ENCODE results near the gene MPZ.

Gene MPZ

DNA sequence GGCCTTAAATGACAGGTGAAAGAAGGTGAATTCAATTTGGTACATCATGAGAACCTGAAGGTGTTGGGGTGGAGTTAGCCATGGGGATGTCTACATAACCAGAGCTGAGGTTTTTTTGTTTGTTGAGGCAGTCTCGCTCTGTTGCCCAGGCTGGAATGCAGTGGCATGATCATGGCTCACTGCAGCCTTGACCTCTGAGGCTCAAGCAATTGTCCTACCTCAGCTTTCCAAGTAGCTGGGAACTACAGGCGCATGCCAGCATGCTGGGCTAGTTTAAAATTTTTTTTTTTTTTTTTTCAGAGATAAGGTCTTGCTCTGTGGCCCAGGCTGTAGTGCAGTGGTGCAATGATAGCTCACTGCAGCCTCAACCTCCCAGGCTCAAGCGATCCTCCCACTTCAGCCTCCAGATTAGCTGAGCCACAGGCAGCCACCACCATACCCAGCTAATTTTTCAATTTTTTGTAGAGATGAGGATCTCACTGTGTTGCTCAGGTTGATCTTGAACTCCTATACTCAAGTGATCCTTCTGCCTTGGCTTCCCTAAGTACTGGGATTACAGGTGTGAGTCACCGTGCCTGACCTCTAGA lies 1.9 kb upstream of the MPZ start:
- TF ChIP-seq CTCF (conservative IDR thresholded peaks at IDR 0.05) (no peak), ZFX (IDR thresholded peaks at IDR 0.05) (no peak)
- no peak overlapping the region for H3K27ac ChIP-seq

- no peak overlapping the region for H3K27ac ChIP-seq
- no peak for TF ChIP-seq ZFX (IDR thresholded peaks at IDR 0.05)
These were observed 1.7 kb downstream of the MPZ start for GRCh38 chr1:161307892-161308638.

DNA sequence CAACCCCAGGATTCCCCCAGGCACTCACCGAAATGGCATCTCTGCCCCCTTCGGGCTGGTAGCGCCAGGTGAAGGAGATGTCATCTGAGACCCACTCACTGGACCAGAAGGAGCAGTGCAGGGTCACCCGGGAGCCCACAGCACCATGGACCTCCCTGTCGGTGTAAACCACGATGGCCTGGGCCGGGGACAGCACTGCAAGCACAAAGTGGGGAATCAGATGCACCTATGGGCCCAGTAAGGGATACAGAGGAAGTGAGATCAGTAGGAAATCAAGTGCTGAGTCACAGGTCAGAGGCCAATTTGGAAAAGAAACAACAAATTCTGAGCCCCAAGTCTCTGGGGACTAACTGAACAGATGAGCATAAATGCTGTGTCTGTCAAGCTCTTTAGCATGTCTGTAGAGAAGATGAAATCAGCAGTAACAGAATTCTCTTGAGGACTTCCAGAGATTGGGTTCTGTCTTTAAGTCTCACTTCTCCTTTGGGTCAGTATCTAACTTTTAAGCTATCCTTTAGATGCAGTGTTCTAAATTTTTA lies 2.5 kb downstream of the MPZ start:
- H3K27ac ChIP-seq: no peak overlapping the region
- TF ChIP-seq ZFX (IDR thresholded peaks at IDR 0.05) (no peak), CTCF (conservative IDR thresholded peaks at IDR 0.05) (no peak)

DNA sequence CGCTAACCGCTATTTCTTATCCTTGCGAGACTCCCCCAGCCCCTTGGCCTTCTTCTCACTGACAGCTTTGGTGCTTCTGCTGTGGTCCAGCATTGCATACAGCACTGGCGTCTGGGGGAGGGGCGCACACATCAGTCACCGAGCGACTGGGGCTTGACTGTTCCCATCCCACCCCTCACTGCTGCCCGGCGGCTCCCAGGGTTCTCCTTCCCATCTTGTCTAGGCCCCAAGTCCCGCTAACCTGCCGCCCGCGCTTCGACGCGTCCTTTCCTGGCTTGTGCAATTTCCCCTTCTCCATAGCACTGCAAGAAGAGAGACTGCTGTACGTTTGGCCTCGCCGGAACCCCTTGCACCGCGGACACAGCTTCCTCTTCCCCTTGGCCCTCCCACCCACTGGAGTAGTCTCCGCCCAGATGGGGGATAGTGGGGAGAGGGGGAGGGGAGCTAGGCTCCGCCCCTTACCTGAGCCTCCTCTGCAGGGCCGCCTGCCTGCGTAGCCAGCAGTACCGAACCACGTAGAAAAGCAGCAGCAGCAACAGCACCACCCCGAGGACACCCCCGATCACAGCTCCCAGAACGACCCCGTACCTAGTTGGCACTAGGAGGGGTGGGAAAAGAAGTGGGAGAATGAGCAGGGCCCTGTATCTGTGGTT lies 3.8 kb downstream of the MPZ start:
- TF ChIP-seq ZFX (IDR thresholded peaks at IDR 0.05) (no peak), CTCF (conservative IDR thresholded peaks at IDR 0.05) (no peak)
- H3K27ac ChIP-seq: no peak overlapping the region

- H3K27ac ChIP-seq: no peak overlapping the region
- TF ChIP-seq CTCF (conservative IDR thresholded peaks at IDR 0.05) (no peak), ZFX (IDR thresholded peaks at IDR 0.05) (no peak)
These were observed 4.6 kb downstream of the MPZ start for GRCh38 chr1:161304927-161305866.

- TF ChIP-seq CTCF (conservative IDR thresholded peaks at IDR 0.05) (no peak), ZFX (IDR thresholded peaks at IDR 0.05) (no peak)
- H3K27ac ChIP-seq: no peak overlapping the region
These were observed 9.3 kb downstream of the MPZ start for GRCh38 chr1:161300478-161300877.

DNA sequence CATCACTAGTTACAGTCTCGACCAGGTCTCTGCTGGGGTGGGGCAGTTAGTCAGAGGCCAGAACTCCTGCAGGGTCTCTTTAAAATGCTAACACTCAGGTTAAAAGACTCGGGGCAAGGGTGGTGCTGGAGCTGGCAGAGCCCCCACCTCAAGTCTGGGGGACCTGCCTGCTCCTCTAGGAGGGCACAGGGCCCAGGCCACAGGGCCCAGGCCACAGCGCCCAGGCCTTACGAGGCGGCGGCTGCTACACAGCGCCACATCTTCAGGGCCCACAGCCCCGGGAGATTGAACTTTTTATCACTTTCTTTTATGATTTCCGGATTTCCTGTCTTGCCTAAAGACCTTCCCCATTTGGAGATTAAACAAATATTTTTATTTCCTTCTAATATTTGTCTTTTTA lies 10.4 kb downstream of the MPZ start:
- TF ChIP-seq CTCF (conservative IDR thresholded peaks at IDR 0.05) (no peak), ZFX (IDR thresholded peaks at IDR 0.05) (no peak)
- no peak overlapping the region for H3K27ac ChIP-seq
